Right lobe of liver (tissue), 6 donors: ENCODE measurements around the gene CACNA1C. TPM values are rescaled to one million over a fixed set of nuclear protein-coding genes. Genes with fewer than 3 reads are reported as not detected.

Source experiments
- ATAC-seq, 4 donors: fragments of 200-7000 bp; cut with Tn5 transposase; one replicate each; pipeline ENCODE4 v1.9.1; 2020; ENCODE audit warnings: mild to moderate bottlenecking in 4 of 4, moderate library complexity in 4 of 4
- DNase-seq, 3 donors: peaks; one replicate each; pipeline ENCODE4 v3.0.0-alpha.2; 2020
- H3K27ac ChIP-seq, 3 donors: fragments of 200-600 bp; one replicate each; pipeline ENCODE4 v1.8.0; 2022
- H3K27me3 ChIP-seq, 2 donors: fragments of 200-600 bp; one replicate each; pipeline ENCODE4 v1.8.0; 2022
- H3K36me3 ChIP-seq, 4 donors: fragments of 200-600 bp; sonication (generic) in 1 of 4; one replicate each; pipeline versions ENCODE4 v1.5.1 to v1.8.0; 2017 to 2022; ENCODE audit warnings: control low read depth in 1 of 4
- H3K4me1 ChIP-seq, 4 donors: fragments of 200-600 bp; sonication (generic) in 1 of 4; one replicate each; pipeline versions ENCODE4 v1.5.1 to v1.8.0; 2017 to 2022; ENCODE audit warnings: control low read depth in 1 of 4
- H3K4me3 ChIP-seq, 3 donors: fragments of 200-600 bp; one replicate each; pipeline ENCODE4 v1.8.0; 2022
- H3K9me3 ChIP-seq, 4 donors: fragments of 200-600 bp; sonication (generic) in 1 of 4; one replicate each; pipeline versions ENCODE4 v1.5.1 to v1.8.0; 2017 to 2022; ENCODE audit warnings: control low read depth in 1 of 4
- POLR2A ChIP-seq: fragments of 450-650 bp; IDR thresholded peaks from one replicate; pipeline ENCODE4 v1.6.1; 2017; ENCODE audit warnings: antibody characterized with exemption, mild to moderate bottlenecking
- WGBS: methylation state at CpG from one replicate; pipeline ENCODE4 v1.1.6; 2018; ENCODE audit warnings: low coverage, low lambda C conversion rate; ENCODE audit not compliant: insufficient coverage; ENCODE audit errors: missing lambda C conversion rate; 5-methylcytosine and 5-hydroxymethylcytosine counted together
- intact Hi-C, 2 donors: fragments of 100-400 bp; cut with DNase I; formaldehyde crosslinking; loops; one replicate each; pipeline versions ENCODE4 v1.11.2 to v1.14.1; 2022
- total RNA-seq, 6 experiments: library from RNA; depleted of rRNA in 2 of 6; stranded (reverse); fragments of >200 nt in 2 of 6; fragmentation: NEBNext Ultra II Directional in 3 of 6; extraction: Animal tissue kit (Norgen Biotek cat#: 25700) in 3 of 6; gene quantifications; one replicate each; pipeline versions ENCODE4 v1.1.0 to v1.2.4, GENCODE V29; 2016 to 2023
- TF ChIP-seq, protein P1 (sequence below), 4 donors: fragments of 200-600 bp in 3 of 4; fragments of 450-650 bp in 1 of 4; IDR thresholded peaks; one replicate each; pipeline versions ENCODE4 v1.5.1 to v1.8.0; 2016 to 2022; ENCODE audit warnings: antibody characterized with exemption in 4 of 4, mild to moderate bottlenecking in 2 of 4
- donor health status: DM: no; HTN: yes; CAD: no.
- donor health status: DM: no; HTN: no; CAD: no.
- donor health status: DM: no; HTN: no; CAD: no.
- donor health status: DM: no; HTN: yes; CAD: no.
- donor health status: DM: no; HTN: yes; CAD: no.

Gene CACNA1C
- total RNA-seq, 6 experiments from 2014 or later: 0.18 to 1.0 (median 0.57) TPM

DNA sequence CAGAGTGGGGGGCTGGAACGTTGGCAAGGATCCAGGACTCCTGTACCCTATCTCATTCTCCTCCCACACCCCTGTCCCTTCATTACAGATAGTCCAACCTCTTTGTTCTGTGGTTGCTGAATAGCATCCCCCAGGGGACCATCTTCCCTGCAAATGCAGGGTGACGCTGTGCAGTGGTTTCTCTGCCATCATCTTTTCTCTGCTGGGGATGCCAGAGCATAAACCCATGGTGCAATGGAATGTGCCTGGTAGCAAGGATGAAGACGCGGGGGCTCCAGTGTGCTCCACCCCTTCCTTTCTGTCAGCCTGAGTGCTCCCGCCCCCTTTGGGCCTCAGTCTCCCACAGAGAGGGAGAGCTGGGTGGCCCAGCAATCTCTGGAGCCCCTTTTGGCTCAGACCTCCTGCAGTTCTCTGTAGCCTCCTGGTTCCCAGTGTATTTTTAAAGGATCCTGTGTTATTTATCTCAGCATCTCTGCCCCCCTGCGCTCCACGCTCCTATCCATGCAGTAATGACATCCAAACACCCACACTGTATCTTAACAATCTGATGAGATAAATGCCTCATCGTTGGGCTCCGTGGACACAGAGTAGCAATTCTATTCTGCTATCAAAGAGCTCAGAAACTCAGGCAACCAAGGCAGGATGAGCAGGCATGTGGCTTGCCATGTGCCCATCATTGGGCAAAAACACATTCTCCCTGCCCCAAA is 212.8 kb downstream of the CACNA1C start:
- no peaks in the 10 kb centered on the region for H3K36me3 ChIP-seq
- no peak overlapping the region for H3K4me3 ChIP-seq
- TF ChIP-seq, protein P1, sequence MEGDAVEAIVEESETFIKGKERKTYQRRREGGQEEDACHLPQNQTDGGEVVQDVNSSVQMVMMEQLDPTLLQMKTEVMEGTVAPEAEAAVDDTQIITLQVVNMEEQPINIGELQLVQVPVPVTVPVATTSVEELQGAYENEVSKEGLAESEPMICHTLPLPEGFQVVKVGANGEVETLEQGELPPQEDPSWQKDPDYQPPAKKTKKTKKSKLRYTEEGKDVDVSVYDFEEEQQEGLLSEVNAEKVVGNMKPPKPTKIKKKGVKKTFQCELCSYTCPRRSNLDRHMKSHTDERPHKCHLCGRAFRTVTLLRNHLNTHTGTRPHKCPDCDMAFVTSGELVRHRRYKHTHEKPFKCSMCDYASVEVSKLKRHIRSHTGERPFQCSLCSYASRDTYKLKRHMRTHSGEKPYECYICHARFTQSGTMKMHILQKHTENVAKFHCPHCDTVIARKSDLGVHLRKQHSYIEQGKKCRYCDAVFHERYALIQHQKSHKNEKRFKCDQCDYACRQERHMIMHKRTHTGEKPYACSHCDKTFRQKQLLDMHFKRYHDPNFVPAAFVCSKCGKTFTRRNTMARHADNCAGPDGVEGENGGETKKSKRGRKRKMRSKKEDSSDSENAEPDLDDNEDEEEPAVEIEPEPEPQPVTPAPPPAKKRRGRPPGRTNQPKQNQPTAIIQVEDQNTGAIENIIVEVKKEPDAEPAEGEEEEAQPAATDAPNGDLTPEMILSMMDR (IDR thresholded peaks at IDR 0.05): no peak
- TF ChIP-seq POLR2A: no peak
- WGBS: 76% methylated on average over 9 of the region's 9 CpGs
- no peaks in the 10 kb centered on the region for H3K9me3 ChIP-seq
- H3K4me1 ChIP-seq: peaks cover 0 to 10% (median 3%) of the 10 kb centered on the region in 4 donors
- no peaks in the 10 kb centered on the region for H3K27me3 ChIP-seq
- DNase-seq (no peak), ATAC-seq (no peak)
- no peak overlapping the region for H3K27ac ChIP-seq
- intact Hi-C loops: no loop called here

DNA sequence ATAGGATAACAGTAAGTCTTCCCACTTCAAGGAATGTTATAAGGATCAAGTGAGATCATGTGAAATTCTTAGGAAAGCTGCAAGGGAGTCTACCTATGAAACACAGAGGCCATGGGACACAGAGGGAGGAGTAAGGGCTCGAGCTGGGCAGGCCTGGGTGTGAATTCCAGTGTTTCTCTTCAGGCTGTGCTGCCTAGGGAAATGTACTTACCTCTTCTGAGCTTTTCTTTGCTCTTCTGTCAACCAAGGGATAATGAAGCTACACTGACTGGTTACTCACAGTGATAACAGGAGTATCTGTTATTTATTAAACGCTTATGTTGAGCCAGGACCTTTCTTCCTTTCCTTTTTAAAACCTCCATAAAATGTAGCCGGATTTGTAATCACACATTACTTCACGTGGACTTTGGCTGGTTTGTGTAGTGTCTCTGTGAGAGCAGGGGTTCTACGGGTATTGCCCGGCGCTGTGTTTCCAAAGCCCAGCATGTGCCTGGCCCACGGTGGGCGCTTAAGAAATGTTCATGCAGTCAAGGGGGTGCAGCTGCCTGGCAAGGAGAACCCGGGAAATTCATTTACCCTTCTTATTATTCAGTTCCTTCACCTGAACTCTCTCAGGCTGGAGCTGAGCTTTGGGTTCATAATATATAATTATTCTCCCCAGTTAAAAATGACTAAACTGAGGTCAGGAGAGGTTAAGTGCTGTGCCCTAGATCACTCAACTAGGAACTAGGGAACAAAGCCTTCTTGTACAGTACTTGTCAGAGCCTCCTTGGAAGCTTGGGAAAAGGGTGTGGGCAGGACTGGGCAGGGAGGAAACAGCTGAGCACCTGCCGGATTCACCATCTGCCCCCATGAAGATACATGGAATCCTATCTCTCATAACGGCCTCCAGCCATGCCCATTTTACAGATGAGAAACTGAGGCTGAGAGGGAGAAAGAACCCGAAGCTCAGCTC is 214.2 kb downstream of the CACNA1C start:
- Histone ChIP-seq H3K27ac (no peak overlapping the region), H3K4me1 (peaks cover 0 to 10% (median 3%) of the 10 kb centered on the region in 4 donors), H3K4me3 (no peak overlapping the region), H3K36me3 (no peaks in the 10 kb centered on the region), H3K9me3 (no peaks in the 10 kb centered on the region), H3K27me3 (no peaks in the 10 kb centered on the region)
- DNase-seq (peak in 1 of 3 donors; percentile 59), ATAC-seq (peak; percentile 73 to 89 (median 86))
- intact Hi-C loops: no loop called here
- TF ChIP-seq, protein P1 (IDR thresholded peaks at IDR 0.05): no peak
- no peak for TF ChIP-seq POLR2A
- WGBS: 39% methylated on average over 13 of the region's 13 CpGs

DNA sequence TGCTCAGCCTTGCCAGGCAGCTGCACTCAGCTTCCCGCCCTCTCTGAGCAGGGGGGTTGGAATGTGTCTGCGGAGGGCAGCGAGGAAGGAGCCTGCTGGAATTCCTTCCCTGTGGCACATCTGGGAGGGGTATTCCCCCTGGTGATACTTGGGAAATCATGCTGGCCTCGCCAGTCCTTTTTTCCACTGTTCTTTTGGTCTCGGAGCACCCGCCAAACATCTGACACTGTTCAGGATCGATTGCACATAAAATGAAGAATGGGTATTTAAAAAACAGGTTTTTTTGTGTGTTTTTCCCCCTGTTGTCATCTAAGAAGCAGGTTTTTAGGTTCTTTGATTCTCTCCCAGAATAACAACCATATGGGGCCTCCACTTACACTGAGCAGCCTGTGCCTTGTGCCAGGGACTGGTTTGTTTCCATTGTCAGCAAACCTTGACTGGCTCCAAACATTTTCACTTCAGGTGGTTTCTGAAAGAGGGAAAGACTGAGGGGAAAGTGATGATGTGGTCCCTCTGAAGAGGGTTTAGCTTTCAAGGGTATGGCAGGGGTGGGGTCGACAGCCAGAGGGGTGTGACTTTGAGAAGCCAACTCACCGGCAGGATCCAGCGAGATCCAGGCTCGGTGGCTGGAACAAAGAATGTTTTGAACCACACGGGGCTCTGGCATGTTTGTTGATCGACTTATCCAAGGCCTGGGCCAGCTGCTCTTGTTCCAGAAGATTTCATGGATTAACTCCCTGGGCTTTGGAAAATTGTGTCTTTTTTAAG is 215.1 kb downstream of the CACNA1C start:
- peaks cover 0 to 10% (median 3%) of the 10 kb centered on the region in 4 donors for H3K4me1 ChIP-seq
- H3K27me3 ChIP-seq: no peaks in the 10 kb centered on the region
- no peak overlapping the region for H3K27ac ChIP-seq
- TF ChIP-seq POLR2A: no peak
- TF ChIP-seq, protein P1 (IDR thresholded peaks at IDR 0.05): no peak
- no peaks in the 10 kb centered on the region for H3K9me3 ChIP-seq
- ATAC-seq (peak in 1 of 4 donors; percentile 5), DNase-seq (no peak)
- WGBS: 80% methylated on average over 10 of the region's 13 CpGs
- intact Hi-C loops: no loop called here
- H3K4me3 ChIP-seq: no peak overlapping the region
- no peaks in the 10 kb centered on the region for H3K36me3 ChIP-seq

DNA sequence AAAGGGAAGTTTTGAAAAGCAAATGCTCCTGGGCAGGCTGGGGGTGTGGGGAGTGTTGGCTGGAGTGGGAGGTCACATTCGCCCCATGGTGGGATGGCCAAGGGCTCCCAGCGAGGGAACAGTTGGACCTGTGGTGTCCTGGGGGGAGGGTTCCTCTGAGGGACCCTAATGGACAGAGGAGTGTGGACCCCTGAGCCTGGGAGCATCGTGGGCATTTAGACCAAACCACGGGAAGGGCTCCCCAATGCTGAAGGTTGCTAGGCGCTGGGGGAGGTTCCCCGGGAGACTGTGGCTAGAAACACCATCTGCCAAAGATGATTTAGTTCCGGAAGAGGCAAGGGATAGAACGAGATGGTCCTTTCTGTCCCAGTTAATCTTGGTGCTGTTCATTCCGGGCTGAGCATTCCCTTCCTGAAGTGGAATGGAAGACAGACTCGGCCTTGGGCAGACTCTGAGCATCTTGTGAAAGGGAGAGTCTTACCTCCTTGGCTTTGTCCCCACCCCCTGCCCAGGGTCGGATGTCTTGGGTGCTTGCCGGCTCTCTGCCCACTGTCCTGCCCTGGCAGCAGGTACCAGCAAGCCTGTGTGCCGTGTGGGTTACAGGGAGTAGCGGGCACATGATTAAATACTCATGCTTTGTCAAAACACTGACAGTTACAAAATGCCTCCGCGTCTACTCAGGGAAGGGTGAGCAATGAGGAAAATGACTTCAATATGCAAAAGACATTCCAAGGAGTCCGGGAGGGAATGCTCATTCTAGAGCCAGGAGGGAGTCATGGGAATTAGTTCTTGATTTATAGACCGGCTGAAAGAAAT is 215.9 kb downstream of the CACNA1C start:
- 70% methylated on average over 12 of the region's 18 CpGs for WGBS
- no peak for ATAC-seq

More for the DNA sequence above, 215.9 kb downstream of the CACNA1C start:
- no peaks in the 10 kb centered on the region for H3K9me3 ChIP-seq
- no peak overlapping the region for H3K27ac ChIP-seq
- no peak overlapping the region for H3K4me3 ChIP-seq
- peaks cover 0 to 10% (median 3%) of the 10 kb centered on the region in 4 donors for H3K4me1 ChIP-seq
- H3K36me3 ChIP-seq: no peaks in the 10 kb centered on the region
- H3K27me3 ChIP-seq: no peaks in the 10 kb centered on the region
- TF ChIP-seq, protein P1 (IDR thresholded peaks at IDR 0.05): no peak
- TF ChIP-seq POLR2A: no peak
- intact Hi-C loops: no loop called here
- DNase-seq: no peak
